HG03565 (cell line): ENCODE measurements around the gene SLC1A5.
"Not testable (repeated sequence)": the region's sequence is repeated elsewhere in the genome, so short reads cannot be mapped to it uniquely, and the experiment has no call there.

ENCODE experiments used
- ATAC-seq: cut with Tn5 transposase; IDR thresholded peaks from one replicate; pipeline ENCODE4 v1.9.1; 2021; ENCODE audit warnings: mild to moderate bottlenecking, moderate library complexity; ENCODE audit not compliant: unreplicated experiment

The SLC1A5 gene

DNA sequence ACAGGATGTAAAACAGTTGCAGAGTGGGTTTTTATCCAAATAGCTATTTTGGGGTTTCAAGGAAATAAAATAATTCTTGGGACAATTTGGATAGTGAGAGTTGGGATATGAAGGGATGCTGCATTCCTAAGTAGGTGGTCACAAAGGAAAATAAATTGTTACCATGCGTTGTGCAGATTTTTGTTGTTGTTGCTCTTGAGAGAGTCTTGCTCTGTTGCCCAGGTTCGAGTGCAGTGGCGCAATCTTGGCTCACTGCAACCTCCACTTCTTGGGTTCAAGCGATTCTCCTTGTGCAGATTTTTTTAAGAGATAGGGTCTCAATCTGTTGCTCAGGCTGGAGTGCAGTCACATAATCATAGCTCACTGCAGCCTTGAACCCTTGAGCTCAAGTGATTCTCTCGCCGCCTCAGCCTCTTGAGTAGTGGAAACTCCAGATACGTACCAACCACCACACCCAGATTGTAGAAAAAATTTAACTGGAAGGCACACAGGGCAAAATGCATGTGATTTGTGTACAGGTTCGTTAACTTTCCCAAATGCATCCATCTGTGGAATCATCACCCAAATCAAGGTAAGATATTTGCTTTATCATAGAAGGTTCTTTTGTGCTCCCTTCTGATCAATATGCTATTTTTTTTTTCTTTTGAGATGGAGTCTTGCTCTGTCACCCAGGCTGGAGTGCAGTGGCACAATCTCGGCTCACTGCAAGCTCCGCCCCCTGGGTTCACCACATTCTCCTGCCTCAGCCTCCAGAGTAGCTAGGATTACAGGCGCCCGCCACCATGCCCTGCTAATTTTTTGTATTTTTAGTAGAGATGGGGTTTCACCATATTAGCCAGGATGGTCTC lies 16.0 kb downstream of the SLC1A5 start:
- no peak for ATAC-seq

DNA sequence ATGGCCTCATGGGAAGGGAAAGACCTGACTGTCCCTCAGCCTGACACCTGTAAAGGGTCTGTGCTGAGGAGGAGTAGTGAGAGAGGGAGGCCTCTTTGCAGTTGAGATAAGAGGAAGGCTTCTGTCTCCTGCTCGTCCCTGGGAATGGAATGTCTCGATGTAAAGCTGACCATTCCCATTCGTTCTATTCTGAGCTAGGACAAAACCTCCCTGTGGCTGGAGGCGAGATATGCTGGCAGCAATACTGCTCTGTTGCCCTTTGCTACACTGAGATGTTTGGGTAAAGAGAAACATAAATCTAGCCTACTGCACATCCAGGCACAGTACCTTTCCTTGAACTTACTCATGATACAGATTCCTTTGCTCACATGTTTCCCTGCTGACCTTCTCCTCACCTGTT lies 19.6 kb downstream of the SLC1A5 start:
- ATAC-seq, result not testable (repeated sequence)

DNA sequence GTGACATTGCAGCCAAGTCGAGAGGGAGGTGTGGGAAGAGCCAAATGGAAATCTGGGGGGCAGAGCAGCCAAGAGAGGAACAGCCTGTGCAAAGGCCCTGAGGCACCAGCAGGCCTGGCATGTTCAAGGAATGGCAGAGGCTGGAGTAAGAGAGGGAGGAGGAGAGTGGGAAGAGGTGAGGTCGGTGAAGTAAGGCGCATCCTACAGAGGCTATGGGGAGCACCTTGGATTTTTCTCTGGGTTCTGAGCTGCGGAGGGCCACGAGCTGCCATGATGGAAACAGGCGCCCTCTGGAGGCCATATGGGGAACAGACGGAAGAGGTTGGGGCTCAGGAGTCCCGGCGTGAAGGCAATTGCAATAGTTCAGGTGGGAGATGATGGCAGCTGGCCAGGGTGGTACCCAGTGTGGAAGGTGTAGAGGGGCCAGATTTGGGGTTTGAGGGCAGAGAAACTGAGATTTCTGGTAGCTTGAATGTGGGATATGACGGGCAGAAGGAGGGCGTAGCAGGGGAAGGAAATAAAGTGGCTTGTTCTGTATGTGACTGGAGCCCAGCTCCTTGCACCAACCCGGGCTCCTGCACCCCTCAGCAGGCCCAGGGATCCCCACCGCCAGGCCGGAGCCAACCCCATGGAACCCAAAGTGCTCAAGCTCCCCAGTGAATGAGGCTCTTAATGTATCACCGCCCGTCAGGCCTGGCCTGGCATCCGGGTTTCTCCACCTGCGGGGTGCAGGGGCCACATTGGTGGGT lies 21.7 kb downstream of the SLC1A5 start:
- ATAC-seq, result no peak

DNA sequence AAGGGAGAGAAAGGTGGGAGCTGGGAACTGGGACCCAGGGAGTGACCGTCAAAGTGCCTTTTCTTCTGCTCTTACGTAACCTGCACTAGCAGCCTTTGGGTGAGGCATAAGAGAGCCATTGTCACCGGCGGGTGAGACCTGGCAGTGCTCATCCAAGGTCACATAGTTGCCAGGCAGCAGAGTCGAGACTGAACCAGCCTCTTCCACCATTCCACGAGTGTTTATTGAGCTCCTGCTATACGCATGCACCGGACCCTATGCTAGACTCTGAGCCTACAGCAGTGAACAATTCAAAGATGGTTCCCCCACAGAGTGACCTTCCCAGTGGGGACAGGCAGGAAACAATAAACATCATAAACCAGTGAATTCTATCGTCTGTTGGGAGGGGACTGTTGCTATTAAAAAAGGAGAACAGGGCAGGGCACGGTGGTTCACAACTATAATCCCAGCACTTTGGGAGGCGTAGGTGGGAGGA lies 23.5 kb downstream of the SLC1A5 start:
- ATAC-seq, result no peak

DNA sequence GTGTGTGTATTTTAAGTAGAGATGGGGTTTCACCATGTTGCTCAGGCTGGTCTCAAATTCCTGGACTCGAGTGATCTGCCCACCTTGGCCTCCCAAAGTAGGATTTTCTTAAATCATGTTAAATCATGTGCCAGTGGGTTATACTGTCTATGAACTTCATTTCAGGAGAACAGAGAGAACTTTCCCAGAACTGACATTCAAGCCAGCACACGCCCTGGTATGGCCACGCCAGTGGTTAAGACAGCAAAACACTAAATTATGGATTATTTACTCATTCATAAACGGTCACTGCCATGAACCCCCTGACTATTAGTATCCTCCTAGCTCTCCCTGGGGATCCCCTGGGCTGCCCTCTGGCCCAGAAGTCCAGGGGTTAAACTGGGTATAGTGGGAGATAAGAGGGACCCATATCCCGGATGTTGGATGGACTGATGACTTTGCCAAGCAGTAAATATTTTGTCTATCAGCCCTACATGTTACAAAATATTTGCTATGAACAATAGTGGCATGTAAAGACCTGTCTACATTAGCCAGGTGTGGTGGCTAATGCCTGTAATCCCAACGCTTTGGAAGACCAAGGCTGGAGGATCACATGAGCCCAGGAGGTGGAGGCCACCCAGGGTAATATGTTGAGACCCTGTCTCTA lies 26.0 kb downstream of the SLC1A5 start:
- no peak for ATAC-seq

GRCh38 chr19:46761418-46761831 lies 27.0 kb downstream of the SLC1A5 start:
- ATAC-seq, result no peak

- ATAC-seq, result not testable (repeated sequence)
Measured at GRCh38 chr19:46760897-46761296, 27.5 kb downstream of the SLC1A5 start.

- no peak for ATAC-seq
Measured at GRCh38 chr19:46760363-46760762, 28.0 kb downstream of the SLC1A5 start.

- ATAC-seq, result no peak
Measured at GRCh38 chr19:46759817-46760333, 28.5 kb downstream of the SLC1A5 start.

- ATAC-seq, result no peak
Measured at GRCh38 chr19:46759206-46759605, 29.2 kb downstream of the SLC1A5 start.

GRCh38 chr19:46756544-46756888 lies 31.9 kb downstream of the SLC1A5 start:
- no peak for ATAC-seq

GRCh38 chr19:46755853-46756543 lies 32.4 kb downstream of the SLC1A5 start:
- ATAC-seq, result no peak

- no peak for ATAC-seq
Measured at GRCh38 chr19:46755077-46755852, 33.1 kb downstream of the SLC1A5 start.

GRCh38 chr19:46753420-46754155 lies 34.8 kb downstream of the SLC1A5 start:
- ATAC-seq, result no peak

GRCh38 chr19:46748325-46749109 lies 39.9 kb downstream of the SLC1A5 start:
- ATAC-seq, result no peak

- ATAC-seq, result no peak
Measured at GRCh38 chr19:46746281-46747057, 41.9 kb downstream of the SLC1A5 start, which contains the start of gene STRN4. STRN4 (minus strand) TSS chr19:46746450; CDS start chr19:46746430, 20 bp downstream.

DNA sequence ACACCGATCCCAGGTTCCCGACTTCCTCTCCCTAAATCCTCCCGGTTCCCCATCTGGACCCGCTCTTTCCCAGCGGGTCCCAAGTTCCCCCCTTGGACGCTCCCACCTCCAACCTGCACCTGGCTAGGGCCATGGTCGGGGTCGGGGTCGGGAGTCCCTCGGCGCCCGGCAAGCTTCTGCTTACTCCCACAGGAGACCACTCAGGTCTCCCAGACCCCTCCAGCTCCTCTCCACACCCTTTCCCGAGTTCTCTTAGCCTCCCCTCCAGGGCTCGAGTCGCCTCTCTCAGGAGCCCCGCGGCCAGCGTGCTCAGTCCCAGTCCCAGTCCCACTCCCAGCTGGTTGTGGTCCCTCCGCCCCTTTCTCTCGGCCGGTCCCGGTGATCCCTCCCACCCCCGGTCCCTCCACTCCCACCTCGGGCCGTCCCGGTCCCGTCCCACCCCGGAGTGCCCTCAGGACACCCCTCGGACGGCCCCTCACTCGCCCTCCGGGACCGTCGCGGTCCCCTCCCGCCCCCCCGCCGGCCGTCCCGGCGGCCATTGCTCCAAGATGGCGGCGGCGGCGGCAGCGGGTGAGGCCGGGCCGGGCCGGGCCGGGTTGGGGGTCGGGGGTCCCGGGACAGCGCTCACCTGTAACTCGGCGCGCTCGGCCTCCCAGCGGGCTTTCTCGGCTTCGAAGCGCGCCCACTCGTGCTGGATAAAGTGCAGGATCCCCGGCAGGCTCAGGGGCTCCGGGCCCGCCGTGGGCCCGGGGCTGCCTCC lies 42.7 kb downstream of the SLC1A5 start, which contains the start of gene FKRP:
Gene FKRP, plus strand, starts transcription at position 537 of the 760 bp plus-strand sequence. CDS start 9,394 bp downstream, outside the sequence.
- no peak for ATAC-seq
